HT-29 (cell line): ENCODE data around the gene SLCO3A1. TPM values are rescaled to one million over a fixed set of nuclear protein-coding genes. Genes with fewer than 3 reads are reported as not detected.
"Not testable (repeated sequence)": the region's sequence is repeated elsewhere in the genome, so short reads cannot be mapped to it uniquely, and the experiment has no call there.

Experiments
- DNase-seq: peaks from one replicate; pipeline ENCODE4 v3.0.0-alpha.2; 2015; ENCODE audit warnings: low spot score
- total RNA-seq: library from RNA; depleted of rRNA; stranded (reverse); fragments of >200 nt; shearing (Covaris generic); gene quantifications from 2 replicates; pipeline ENCODE4 v1.2.3, GENCODE V29; 2014

Gene SLCO3A1
- total RNA-seq, 1 experiment from 2014 or later = 2.2 TPM

DNA sequence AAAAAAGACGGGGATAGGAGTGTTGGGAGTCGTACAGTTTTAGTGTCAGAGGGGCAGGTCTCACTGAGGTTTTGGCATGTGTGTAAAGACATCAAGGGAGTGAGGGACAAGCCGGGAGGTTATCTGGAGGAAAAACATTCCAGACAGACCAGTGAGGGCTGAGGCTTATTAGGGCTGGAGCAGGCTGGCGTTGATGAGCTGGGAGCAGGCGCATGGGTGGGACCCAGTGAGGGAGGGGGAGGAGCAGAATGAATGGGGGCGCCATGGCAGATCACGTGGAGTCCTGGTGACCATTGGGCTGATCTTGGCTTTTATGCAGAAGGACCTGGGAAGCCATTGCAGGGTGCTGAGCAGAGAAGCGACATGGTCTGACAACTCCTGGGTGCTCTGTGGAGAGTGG, 180.2 kb downstream of the SLCO3A1 start:
- DNase-seq = no peak

- no peak for DNase-seq
These were observed 180.7 kb downstream of the SLCO3A1 start for GRCh38 chr15:92034227-92034626.

GRCh38 chr15:92035551-92035950, 182.0 kb downstream of the SLCO3A1 start:
- no peak for DNase-seq

- no peak for DNase-seq
These were observed 182.5 kb downstream of the SLCO3A1 start for GRCh38 chr15:92035961-92036360.

DNA sequence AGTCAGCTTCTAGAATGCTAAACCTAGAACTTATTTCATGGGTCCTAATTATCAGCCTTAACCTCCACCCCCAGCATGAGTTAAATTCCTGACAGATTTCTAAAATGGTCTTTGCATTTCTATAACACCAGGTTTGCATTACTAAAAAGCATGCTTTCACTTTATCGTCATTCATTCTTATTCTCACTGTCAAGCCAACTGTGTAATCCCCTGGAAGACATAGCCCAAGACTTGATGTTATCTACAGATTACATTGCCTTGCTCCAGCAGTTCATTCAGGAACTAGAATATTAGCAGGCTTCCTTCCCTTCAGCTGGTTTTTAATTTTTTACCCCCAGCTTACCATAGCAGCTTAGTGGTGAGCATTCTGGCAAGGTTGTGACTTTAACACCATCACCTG, 184.0 kb downstream of the SLCO3A1 start:
- no peak for DNase-seq

DNA sequence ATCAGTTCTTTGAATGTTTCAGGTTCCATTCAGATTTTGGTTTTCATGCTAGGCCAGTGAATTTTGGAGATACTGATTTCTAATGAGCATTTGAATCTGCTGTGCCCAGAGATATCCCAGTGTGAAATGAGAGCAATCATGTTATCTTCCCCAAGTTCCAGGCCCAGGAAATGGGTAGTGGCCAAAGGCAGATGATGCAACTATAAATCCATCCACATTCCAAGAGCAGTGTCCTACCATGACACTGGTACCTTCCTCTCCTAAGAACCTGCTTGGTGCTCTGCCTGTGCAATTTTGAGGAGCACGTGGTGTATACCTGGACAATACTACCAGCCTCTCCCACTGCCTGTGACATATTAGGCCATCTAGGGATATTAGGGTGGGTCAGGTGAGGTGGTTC, 186.8 kb downstream of the SLCO3A1 start:
- DNase-seq = no peak

DNA sequence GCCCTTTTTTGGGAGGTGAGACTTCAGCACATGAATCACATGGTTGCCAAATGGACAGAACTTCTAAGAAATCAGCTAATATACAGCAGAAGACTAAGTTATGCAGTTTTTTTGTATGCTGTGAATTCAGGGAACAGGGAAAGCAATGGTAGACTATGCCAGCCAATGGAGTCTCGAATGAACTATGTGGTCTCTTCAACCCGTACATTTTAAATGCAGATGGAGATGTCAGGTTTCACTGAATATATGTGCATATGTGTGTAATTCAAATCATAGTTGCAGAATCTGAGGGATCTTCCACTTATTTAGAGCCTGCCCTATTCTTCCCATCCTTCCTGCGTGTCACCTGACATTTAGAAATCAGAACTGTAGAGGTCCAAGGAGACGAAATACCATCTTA, 187.9 kb downstream of the SLCO3A1 start:
- DNase-seq = no peak

DNA sequence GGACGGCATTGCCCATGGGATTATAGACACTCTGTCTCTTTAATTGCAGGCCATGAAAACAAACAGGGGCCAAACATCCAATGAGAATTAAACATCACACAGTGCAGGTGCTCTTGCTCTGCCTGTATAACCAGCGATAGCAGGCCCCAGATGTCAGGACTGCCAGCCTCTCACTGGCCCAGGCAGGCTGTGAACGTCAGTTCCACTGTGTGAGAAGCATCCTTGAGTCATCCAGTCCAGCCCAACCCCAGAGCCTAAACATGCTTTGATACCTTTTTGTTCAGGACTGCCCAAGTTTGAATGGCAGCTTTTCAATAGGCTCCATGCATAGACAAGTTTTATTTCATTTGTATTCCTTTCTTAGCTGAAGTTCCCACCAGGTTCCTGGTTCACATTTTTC, 189.8 kb downstream of the SLCO3A1 start:
- DNase-seq = no peak

- DNase-seq = no peak
These were observed 190.8 kb downstream of the SLCO3A1 start for GRCh38 chr15:92044203-92044909.

DNA sequence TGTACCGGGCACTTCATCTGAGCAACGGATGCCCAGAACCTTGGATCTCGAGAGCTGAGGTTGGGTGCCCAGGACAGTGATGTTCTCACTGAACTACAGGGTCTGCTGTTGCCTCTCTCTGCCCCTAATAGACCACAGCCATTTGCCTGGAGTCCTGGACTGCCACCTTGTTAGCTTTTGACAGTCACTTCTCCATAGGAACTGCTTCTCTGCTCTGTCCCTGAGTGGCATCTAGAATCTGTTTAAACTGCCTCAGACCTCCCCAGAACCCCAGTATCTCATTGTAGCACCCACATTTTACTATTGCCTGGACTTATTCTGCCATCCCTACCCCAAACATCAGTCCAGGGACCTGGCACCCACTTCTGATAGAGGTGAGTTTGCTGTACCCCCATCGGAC, 194.4 kb downstream of the SLCO3A1 start:
- DNase-seq = no peak

DNA sequence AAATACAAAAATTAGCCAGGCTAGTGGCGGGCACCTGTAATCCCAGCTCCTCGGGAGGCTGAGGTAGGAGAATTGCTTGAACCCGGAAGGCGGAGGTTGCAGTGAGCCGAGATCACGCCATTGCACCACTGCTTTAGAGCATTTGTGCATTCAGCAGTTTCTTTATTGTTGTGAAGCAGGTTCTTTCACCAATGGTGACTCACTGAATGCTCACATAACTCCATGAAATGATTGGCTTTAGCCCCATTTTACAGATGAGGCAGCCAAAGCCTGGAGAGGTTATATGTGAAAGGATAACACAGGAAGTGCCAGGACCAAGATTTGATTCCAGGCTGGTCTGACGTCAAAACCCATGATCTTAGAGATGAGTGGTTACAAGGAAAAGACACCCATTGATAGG, 195.2 kb downstream of the SLCO3A1 start:
- no peak for DNase-seq

DNA sequence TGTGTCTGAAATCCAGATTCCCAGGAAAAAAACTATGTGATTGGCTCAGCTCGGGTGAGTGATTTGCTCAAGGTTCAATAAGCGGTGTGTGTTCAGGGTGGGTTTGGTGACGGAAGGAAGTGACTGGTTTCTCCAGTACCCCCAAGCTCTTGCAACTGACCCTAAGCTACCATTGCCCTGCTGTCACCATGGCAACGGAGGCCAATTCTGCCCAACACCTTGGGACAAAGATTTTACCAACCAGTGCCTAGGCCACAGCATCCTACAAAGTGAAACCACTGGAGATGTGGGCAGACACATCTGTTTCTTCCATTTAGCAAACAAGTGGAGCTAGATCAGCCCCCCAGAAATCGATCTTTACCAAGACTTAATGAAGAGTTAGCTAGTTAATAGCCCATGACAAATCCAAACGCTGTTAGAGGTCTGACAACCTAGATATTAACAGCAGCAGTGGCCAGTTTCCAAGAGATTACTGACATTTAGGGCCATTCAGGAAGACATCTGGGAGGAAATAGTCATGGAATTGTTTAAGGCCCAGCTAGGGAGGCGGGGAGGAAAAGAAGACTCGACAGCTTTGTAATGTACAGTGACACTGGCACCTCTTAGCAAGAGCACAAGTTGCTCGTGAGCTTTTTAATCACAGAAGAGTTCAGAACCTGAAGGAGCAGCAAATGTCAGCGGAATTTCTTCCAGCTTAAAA, 195.9 kb downstream of the SLCO3A1 start:
- DNase-seq = no peak

GRCh38 chr15:92050220-92050898, 196.9 kb downstream of the SLCO3A1 start:
- no peak for DNase-seq

- DNase-seq = no peak
These were observed 198.2 kb downstream of the SLCO3A1 start for GRCh38 chr15:92051716-92052115.

- DNase-seq = peak; percentile 25
These were observed 200.3 kb downstream of the SLCO3A1 start for GRCh38 chr15:92053753-92054316.

- DNase-seq = no peak
These were observed 203.4 kb downstream of the SLCO3A1 start for GRCh38 chr15:92056875-92057274.

GRCh38 chr15:92059036-92059970, 205.8 kb downstream of the SLCO3A1 start:
- no peak for DNase-seq

GRCh38 chr15:92059971-92060311, 206.4 kb downstream of the SLCO3A1 start:
- not testable (repeated sequence) for DNase-seq

GRCh38 chr15:92061511-92062195, 208.1 kb downstream of the SLCO3A1 start:
- no peak for DNase-seq

DNA sequence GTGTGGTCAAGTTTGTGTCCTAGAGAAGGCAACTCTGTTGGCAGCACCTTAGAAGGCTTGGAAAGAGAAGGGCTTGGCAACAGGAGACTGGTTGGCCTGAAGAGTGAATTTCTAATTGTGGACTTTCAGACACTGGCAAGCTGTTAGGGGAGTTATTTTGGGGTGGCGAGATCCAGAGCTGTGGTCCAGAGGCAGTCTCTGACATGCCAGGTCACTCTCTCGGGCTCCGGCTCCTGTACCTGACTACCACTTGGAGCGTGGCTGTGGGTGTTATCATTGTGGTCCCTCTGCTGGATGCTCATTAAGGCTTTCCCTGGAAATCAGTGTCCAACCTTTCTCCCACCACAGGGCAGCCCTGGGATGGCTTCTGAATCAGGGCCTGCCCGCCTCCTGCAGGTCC, 209.0 kb downstream of the SLCO3A1 start:
- no peak for DNase-seq

GRCh38 chr15:92068121-92068520, 214.6 kb downstream of the SLCO3A1 start:
- DNase-seq = no peak
